Suppressor macrophage treated with lipopolysaccharide for 1 hour (primary cell): ENCODE measurements around the gene YLPM1.
"Not testable (repeated sequence)": the region's sequence is repeated elsewhere in the genome, so short reads cannot be mapped to it uniquely, and the experiment has no call there.

Experiments
- DNase-seq, 3 donors: peaks; one replicate each; pipeline ENCODE4 v3.0.0-alpha.2; 2020 to 2022

The YLPM1 gene

GRCh38 chr14:74762917-74763802 lies at the start of gene YLPM1:
YLPM1 (plus strand) TSS chr14:74763316; CDS start chr14:74763490, 174 bp downstream.
- peak; percentile 97 to 99 (median 98) for DNase-seq

DNA sequence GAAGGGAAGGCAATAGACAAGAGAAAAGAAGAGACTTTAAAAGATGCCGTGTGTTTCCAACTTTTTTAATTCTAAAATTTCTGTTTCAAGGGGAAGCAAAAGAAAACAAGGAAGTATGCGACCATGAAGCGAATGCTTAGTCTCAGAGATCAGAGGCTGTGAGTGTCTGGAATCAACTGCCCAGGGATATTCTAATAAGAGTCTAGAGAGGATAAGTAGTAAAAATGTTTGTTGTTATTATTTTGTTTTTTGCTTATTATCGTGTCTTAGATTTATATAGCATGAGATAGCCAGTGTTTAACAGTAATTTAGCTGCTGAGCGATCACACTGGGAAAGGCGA lies 49.8 kb upstream of the YLPM1 start:
- no peak for DNase-seq

GRCh38 chr14:74720526-74720925 lies 42.6 kb upstream of the YLPM1 start:
- DNase-seq = no peak

DNA sequence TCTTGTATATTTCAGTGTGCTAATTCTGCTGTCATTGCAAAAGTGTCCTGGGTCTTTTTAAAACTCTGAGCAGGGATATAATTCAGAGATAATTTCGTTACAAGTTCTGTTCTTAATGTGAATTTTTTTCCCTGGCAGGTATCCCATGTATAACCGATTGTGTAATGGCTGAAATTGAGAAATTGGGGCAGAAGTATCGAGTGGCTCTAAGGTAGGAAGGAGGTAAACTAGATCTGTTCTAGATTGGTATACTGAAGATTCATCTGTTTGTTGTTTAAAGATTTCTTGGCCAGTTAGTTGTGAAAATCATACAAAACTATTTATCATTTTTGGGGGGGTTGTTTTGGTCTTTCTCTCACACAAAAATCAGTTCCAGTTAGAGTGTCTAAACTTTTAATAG lies 40.0 kb upstream of the YLPM1 start:
- DNase-seq = no peak

DNA sequence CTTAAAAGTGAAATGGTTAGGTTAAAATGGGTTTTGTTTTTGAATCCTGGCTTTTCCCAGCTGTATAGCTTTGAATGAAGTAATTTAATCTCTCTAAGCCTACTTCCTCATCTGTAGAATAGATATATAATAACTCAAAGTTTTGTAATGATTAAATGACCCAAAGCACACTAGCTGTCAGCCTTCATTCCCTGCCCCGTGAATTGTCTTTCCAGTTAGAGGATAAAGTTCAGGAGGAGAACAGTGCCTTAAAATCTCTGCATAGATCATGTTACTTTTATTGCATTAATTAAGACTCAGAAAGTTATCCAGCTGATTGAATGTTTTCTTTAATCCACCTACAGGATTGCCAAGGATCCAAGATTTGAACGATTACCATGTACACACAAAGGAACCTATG lies 30.7 kb upstream of the YLPM1 start:
- DNase-seq = no peak

GRCh38 chr14:74733221-74733620 lies 29.9 kb upstream of the YLPM1 start:
- no peak for DNase-seq

DNA sequence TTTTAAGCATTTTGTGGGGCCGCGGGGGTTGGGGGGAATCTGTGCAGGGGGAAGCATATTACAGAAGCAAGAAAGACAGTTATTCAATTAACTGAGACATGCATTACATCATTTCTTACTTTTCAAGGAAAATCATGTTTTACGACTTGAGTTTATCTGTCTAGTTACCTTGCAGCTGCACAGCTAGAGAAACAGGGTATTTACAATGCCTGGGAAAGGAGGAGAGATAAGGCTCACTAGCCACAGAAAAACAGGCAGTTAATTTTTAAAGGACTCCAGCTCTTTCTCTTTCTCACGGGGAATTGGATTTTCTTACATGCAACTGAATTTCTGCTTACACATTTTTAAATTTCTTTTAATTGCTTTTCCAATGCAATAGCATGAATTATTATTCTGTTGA lies 28.0 kb upstream of the YLPM1 start:
- DNase-seq = no peak

DNA sequence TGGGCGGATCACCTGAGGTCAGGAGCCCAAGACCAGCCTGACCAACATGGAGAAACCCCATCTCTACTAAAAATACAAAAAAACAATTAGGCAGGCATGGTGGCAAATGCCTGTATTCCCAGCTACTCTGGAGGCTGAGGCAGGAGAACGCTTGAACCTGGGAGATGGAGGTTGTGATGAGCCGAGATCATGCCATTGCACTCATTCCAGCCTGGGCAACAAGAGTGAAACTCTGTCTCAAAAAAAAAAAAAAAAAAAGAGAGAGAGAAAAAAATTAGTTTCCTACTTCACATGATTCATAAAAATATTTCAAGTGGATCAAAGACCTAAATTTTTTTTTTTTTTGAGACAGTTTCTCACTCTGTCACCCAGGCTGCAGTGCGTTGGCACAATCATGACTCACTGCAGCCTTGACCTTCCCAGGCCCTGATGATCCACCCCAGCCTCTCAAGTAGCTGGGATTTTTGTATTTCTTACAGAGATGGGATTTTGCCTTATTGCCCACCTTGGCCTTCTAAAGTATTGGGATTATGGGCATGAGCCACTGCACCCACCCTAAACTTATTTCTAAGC lies 25.3 kb upstream of the YLPM1 start:
- DNase-seq = peak; percentile 16 to 59 (median 26)

DNA sequence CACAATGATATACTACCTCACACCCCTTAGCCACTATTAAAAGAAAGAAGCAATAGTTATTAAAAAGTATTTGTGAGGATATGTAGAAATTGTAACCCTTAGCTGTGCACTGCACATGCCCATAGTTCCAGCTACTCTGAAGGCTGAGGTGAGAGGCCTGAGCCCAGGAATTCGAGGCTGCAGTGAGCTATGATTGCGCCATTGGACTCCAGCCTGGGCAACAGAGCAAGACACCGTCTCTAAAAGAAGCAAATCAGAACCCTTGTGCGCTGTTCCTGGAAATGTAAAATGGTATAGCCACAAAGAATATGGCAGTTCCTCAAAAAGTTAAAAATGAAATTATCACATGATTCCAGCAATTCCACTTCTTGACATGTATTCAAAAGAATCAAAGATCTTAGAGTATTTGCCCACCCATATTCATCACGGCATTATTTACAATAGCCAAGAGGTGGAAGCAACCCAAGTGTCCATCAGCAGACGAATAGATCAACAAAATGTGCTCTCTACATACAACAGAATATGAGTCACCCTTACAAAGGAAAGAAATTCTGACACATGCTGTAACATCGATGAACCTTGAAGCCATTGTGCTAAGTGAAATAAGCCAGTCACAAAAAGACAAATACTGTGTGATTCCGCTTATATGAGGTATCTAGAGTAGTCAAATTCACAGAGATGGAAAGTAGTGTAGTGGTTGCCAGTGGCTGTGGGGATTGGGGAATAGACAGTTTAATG lies 23.7 kb upstream of the YLPM1 start:
- DNase-seq = no peak

DNA sequence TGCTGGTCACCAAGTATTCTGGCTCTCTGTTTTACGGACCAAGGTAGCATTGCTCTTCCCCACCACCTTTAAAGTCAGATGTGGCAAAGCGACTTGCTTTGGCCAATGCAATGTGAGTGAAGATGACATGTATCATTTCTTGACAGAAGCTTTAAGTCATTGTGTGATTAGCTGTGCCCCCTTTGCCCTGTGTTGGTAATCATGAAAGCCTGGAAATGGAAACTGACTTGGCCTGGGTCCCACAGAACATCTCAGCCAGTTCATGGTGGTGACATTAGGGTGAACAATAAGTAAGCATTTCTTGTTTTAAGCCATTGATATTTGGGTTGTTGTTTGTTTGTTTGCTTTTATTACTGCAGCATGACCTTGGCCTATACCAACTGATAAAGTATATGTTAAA lies 15.9 kb upstream of the YLPM1 start:
- DNase-seq = no peak

DNA sequence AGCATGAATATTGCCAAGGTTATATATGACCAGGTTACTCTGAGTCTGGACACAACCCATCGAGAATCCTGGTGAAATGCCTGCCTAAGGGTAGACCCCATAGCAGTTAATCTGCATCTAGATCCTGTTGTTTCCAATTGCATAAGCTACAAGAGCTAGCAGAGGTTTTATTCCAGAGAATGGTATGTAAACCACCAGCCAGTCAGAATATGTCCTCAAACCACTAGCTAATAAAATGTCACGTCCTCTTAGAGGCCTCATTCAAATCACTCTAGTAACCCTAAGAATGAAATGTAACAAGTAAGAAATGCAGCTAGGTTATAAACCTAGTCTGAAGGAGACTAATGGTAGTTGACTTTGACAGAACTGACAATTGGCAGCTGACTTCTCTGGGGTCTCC lies 9.0 kb upstream of the YLPM1 start:
- no peak for DNase-seq

DNA sequence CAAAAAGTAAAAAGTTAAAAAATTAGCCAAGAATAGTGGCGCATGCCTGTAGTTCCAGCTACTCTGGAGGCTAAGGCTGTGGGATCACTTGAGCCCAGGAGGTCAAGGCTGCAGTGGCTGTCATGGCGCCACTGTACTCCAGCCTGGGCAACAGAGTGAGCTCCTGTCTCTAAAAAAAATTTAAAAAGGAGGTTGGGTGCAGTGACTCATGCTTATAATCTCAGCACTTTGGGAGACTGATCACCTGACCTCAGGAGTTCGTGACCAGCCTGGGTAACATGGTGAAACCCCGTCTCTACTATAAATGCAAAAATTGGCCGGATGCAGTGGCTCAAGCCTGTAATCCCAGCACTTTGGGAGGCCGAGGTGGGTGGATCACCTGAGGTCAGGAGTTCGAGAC lies 8.2 kb upstream of the YLPM1 start:
- DNase-seq = no peak

GRCh38 chr14:74756326-74756725 lies 6.8 kb upstream of the YLPM1 start:
- DNase-seq = no peak

GRCh38 chr14:74758505-74758904 lies 4.6 kb upstream of the YLPM1 start:
- not testable (repeated sequence) for DNase-seq

- DNase-seq = peak; percentile 16 to 28 (median 25)
Observed at GRCh38 chr14:74763803-74764531, 851 bp downstream of the YLPM1 start.

- DNase-seq = no peak
Observed at GRCh38 chr14:74765721-74766120, 2.6 kb downstream of the YLPM1 start.

GRCh38 chr14:74771399-74771798 lies 8.3 kb downstream of the YLPM1 start:
- no peak for DNase-seq

GRCh38 chr14:74784634-74785033 lies 21.5 kb downstream of the YLPM1 start:
- no peak for DNase-seq

GRCh38 chr14:74785056-74785613 lies 22.0 kb downstream of the YLPM1 start:
- DNase-seq = no peak

GRCh38 chr14:74786796-74787315 lies 23.7 kb downstream of the YLPM1 start:
- DNase-seq = peak in 1 of 3 donors; percentile 13

- peak in 1 of 3 donors; percentile 4 for DNase-seq
Observed at GRCh38 chr14:74792249-74793039, 29.3 kb downstream of the YLPM1 start.
